Neural cell (in vitro differentiated cells): ENCODE results near the gene PIP4K2C. TPM values are rescaled to one million over a fixed set of nuclear protein-coding genes. Genes with fewer than 3 reads are reported as not detected.

ENCODE experiments used
- H2AFZ ChIP-seq: fragments of 200-600, 300-800 bp; sonication (generic), shearing (Covaris generic); 2 replicates; pipeline ENCODE4 v1.6.0; 2014; ENCODE audit warnings: low read depth, mild to moderate bottlenecking, antibody characterized with exemption, low read length, moderate library complexity
- H3F3A ChIP-seq: fragments of 200-600 bp; shearing (Covaris generic); 2 replicates; pipeline ENCODE4 v1.6.1; 2016; ENCODE audit warnings: mild to moderate bottlenecking, moderate library complexity, mixed read lengths, antibody characterized with exemption, low read length; ENCODE audit not compliant: insufficient read depth, poor library complexity, severe bottlenecking
- H3K27ac ChIP-seq: fragments of 200-600, 300-800 bp; sonication (generic), shearing (Covaris generic); 2 replicates; pipeline ENCODE4 v1.5.1; 2014; ENCODE audit warnings: mild to moderate bottlenecking, low read length, moderate library complexity
- H3K27me3 ChIP-seq: fragments of 300-800, 200-600 bp; sonication (generic), shearing (Covaris generic); 2 replicates; pipeline ENCODE4 v1.6.0; 2014; ENCODE audit warnings: mild to moderate bottlenecking, low read depth, low read length, moderate library complexity; ENCODE audit not compliant: insufficient read depth
- H3K36me3 ChIP-seq: fragments of 300-800, 200-600 bp; sonication (generic), shearing (Covaris generic); 2 replicates; pipeline ENCODE4 v1.5.1; 2014; ENCODE audit warnings: mild to moderate bottlenecking, antibody characterized with exemption, low read length, moderate library complexity; ENCODE audit not compliant: insufficient read depth
- H3K4me2 ChIP-seq: fragments of 300-800, 200-600 bp; sonication (generic), shearing (Covaris generic); 2 replicates; pipeline ENCODE4 v1.6.0; 2014; ENCODE audit warnings: mild to moderate bottlenecking, low read length
- H3K4me3 ChIP-seq: fragments of 300-800, 200-600 bp; sonication (generic), shearing (Covaris generic); 2 replicates; pipeline ENCODE4 v1.5.1; 2014; ENCODE audit warnings: mild to moderate bottlenecking, low read length, moderate library complexity
- H3K79me2 ChIP-seq: fragments of 200-600 bp; shearing (Covaris generic); replicated peaks from 2 replicates; pipeline ENCODE4 v1.6.0; 2014; ENCODE audit warnings: mild to moderate bottlenecking, low read length, moderate library complexity; ENCODE audit not compliant: insufficient read depth
- H3K9ac ChIP-seq: fragments of 300-800, 200-600 bp; sonication (generic), shearing (Covaris generic); 2 replicates; pipeline ENCODE4 v1.6.1; 2016; ENCODE audit warnings: mild to moderate bottlenecking, low read length, mixed read lengths
- H3K9me2 ChIP-seq: fragments of 200-600 bp; shearing (Covaris generic); 2 replicates; pipeline ENCODE4 v1.6.1; 2016; ENCODE audit warnings: mild to moderate bottlenecking, low read length, mixed read lengths; ENCODE audit not compliant: insufficient read depth
- H3K9me3 ChIP-seq: fragments of 200-600, 300-800 bp; sonication (generic), shearing (Covaris generic); 2 replicates; pipeline ENCODE4 v1.6.1; 2016; ENCODE audit warnings: mild to moderate bottlenecking, mixed run types, low read length, moderate library complexity, mixed read lengths
- H4K20me1 ChIP-seq: fragments of 200-600 bp; shearing (Covaris generic); 2 replicates; pipeline ENCODE4 v1.6.1; 2016; ENCODE audit warnings: mild to moderate bottlenecking, mixed run types; ENCODE audit not compliant: insufficient read depth
- EP300 ChIP-seq: fragments of 450-650 bp; conservative IDR thresholded peaks from 2 replicates; pipeline ENCODE4 v1.6.1; 2014; ENCODE audit warnings: antibody characterized with exemption, mild to moderate bottlenecking, moderate library complexity; ENCODE audit not compliant: poor library complexity, severe bottlenecking
- EZH2 ChIP-seq: fragments of 200-600, 300-800 bp; shearing (Covaris generic), sonication (generic); IDR thresholded peaks from 2 replicates; pipeline ENCODE4 v1.6.1; 2014; ENCODE audit warnings: antibody characterized with exemption, low read length, borderline replicate concordance, mild to moderate bottlenecking; ENCODE audit not compliant: insufficient read depth, poor library complexity, severe bottlenecking
- MXI1 ChIP-seq: fragments of 450-650 bp; conservative IDR thresholded peaks from 2 replicates; pipeline ENCODE4 v1.6.1; 2014; ENCODE audit warnings: antibody characterized with exemption, mild to moderate bottlenecking; ENCODE audit not compliant: poor library complexity, severe bottlenecking
- POLR2AphosphoS5 ChIP-seq: IDR thresholded peaks from 2 replicates; pipeline ENCODE4 v1.6.1; 2012
- RAD21 ChIP-seq: fragments of 450-650 bp; conservative IDR thresholded peaks from 2 replicates; pipeline ENCODE4 v1.6.1; 2014; ENCODE audit warnings: antibody characterized with exemption, mild to moderate bottlenecking, moderate library complexity
- SMC3 ChIP-seq: fragments of 450-650 bp; conservative IDR thresholded peaks from 2 replicates; pipeline ENCODE4 v1.6.1; 2014; ENCODE audit warnings: antibody characterized with exemption, mild to moderate bottlenecking, moderate library complexity; ENCODE audit not compliant: poor library complexity
- TAF1 ChIP-seq: IDR thresholded peaks from 2 replicates; pipeline ENCODE4 v1.6.1; 2012; ENCODE audit warnings: low read depth
- polyA plus RNA-seq: library from polyadenylated mRNA; depleted of rRNA; stranded (reverse); fragments of >200 nt; gene quantifications from 2 replicates; pipeline ENCODE4 v1.2.3, GENCODE V29; 2014
- TF ChIP-seq, protein P1 (sequence below): fragments of 450-650 bp; IDR thresholded peaks from 2 replicates; pipeline ENCODE4 v1.5.1; 2014; ENCODE audit warnings: antibody characterized with exemption, mild to moderate bottlenecking, moderate library complexity; ENCODE audit not compliant: poor library complexity, severe bottlenecking
- TF ChIP-seq, protein P2 (sequence below): IDR thresholded peaks from 2 replicates; pipeline ENCODE4 v1.6.1; 2012; ENCODE audit warnings: borderline replicate concordance

Gene PIP4K2C
- polyA plus RNA-seq, 1 donor from 2014 or later = 22.1 TPM

DNA sequence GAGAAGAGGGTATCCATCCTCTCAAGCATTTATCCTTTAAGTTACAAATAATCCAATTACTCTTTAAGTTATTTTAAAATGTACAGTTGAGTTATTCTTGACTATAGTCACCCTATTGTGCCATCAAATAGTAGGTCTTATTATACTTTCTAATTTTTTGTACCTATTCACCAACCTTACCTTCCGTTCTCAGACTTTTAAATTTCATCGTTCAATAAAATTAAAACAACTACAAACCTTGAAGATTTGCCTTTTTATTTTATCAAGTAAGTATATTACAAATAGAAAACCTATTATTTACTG lies 43.0 kb upstream of the PIP4K2C start:
- H3K4me3 ChIP-seq = no peak overlapping the region
- peaks cover 4% of the 10 kb centered on the region for H3F3A ChIP-seq
- no peak overlapping the region for H2AFZ ChIP-seq
- no peaks in the 10 kb centered on the region for H3K9me2 ChIP-seq
- no peak overlapping the region for H3K4me2 ChIP-seq
- TF ChIP-seq TAF1 = no peak
- no peak for TF ChIP-seq EZH2
- no peak for TF ChIP-seq EP300
- no peak for TF ChIP-seq RAD21
- TF ChIP-seq, protein P1, sequence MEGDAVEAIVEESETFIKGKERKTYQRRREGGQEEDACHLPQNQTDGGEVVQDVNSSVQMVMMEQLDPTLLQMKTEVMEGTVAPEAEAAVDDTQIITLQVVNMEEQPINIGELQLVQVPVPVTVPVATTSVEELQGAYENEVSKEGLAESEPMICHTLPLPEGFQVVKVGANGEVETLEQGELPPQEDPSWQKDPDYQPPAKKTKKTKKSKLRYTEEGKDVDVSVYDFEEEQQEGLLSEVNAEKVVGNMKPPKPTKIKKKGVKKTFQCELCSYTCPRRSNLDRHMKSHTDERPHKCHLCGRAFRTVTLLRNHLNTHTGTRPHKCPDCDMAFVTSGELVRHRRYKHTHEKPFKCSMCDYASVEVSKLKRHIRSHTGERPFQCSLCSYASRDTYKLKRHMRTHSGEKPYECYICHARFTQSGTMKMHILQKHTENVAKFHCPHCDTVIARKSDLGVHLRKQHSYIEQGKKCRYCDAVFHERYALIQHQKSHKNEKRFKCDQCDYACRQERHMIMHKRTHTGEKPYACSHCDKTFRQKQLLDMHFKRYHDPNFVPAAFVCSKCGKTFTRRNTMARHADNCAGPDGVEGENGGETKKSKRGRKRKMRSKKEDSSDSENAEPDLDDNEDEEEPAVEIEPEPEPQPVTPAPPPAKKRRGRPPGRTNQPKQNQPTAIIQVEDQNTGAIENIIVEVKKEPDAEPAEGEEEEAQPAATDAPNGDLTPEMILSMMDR = no peak
- TF ChIP-seq SMC3 = no peak
- TF ChIP-seq, protein P2, sequence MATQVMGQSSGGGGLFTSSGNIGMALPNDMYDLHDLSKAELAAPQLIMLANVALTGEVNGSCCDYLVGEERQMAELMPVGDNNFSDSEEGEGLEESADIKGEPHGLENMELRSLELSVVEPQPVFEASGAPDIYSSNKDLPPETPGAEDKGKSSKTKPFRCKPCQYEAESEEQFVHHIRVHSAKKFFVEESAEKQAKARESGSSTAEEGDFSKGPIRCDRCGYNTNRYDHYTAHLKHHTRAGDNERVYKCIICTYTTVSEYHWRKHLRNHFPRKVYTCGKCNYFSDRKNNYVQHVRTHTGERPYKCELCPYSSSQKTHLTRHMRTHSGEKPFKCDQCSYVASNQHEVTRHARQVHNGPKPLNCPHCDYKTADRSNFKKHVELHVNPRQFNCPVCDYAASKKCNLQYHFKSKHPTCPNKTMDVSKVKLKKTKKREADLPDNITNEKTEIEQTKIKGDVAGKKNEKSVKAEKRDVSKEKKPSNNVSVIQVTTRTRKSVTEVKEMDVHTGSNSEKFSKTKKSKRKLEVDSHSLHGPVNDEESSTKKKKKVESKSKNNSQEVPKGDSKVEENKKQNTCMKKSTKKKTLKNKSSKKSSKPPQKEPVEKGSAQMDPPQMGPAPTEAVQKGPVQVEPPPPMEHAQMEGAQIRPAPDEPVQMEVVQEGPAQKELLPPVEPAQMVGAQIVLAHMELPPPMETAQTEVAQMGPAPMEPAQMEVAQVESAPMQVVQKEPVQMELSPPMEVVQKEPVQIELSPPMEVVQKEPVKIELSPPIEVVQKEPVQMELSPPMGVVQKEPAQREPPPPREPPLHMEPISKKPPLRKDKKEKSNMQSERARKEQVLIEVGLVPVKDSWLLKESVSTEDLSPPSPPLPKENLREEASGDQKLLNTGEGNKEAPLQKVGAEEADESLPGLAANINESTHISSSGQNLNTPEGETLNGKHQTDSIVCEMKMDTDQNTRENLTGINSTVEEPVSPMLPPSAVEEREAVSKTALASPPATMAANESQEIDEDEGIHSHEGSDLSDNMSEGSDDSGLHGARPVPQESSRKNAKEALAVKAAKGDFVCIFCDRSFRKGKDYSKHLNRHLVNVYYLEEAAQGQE = no peak
- no peak for TF ChIP-seq POLR2AphosphoS5
- TF ChIP-seq MXI1 = no peak
- no peak overlapping the region for H3K27ac ChIP-seq
- H3K27me3 ChIP-seq = no peaks in the 10 kb centered on the region
- no peaks in the 10 kb centered on the region for H4K20me1 ChIP-seq
- no peak overlapping the region for H3K9ac ChIP-seq
- no peaks in the 10 kb centered on the region for H3K9me3 ChIP-seq
- H3K36me3 ChIP-seq = no peaks in the 10 kb centered on the region
- peaks cover 67% of the 10 kb centered on the region for H3K79me2 ChIP-seq

DNA sequence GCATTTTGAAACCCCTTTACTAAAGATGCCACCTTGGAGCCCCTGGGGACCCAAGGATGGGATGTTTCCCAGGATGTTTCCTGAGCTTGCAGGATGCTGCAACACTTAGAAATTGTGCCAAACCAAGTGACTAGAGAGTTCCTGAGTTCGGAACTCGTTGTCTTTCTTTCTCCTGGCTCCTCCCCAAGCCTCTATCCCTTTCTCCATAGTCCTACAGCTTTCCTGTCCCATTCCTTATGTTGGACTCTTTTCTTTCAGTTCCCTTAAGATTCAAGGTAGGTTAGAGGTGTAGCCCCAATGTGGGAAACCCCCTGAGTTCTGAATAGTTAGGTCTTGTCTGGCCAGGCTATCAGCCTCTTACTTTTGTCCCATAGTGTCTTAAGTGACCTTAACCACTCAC lies 42.5 kb upstream of the PIP4K2C start:
- Histone ChIP-seq H3K27me3 (no peaks in the 10 kb centered on the region), H3K9me2 (no peaks in the 10 kb centered on the region), H3K4me3 (no peak overlapping the region), H3K9me3 (no peaks in the 10 kb centered on the region), H3K4me2 (no peak overlapping the region), H3K9ac (no peak overlapping the region), H3F3A (peaks cover 4% of the 10 kb centered on the region), H4K20me1 (no peaks in the 10 kb centered on the region), H2AFZ (no peak overlapping the region), H3K79me2 (peaks cover 72% of the 10 kb centered on the region), H3K36me3 (no peaks in the 10 kb centered on the region), H3K27ac (no peak overlapping the region)
- no peak for TF ChIP-seq RAD21
